ENCODE data around the gene FGD4.

FGD4 gene

DNA sequence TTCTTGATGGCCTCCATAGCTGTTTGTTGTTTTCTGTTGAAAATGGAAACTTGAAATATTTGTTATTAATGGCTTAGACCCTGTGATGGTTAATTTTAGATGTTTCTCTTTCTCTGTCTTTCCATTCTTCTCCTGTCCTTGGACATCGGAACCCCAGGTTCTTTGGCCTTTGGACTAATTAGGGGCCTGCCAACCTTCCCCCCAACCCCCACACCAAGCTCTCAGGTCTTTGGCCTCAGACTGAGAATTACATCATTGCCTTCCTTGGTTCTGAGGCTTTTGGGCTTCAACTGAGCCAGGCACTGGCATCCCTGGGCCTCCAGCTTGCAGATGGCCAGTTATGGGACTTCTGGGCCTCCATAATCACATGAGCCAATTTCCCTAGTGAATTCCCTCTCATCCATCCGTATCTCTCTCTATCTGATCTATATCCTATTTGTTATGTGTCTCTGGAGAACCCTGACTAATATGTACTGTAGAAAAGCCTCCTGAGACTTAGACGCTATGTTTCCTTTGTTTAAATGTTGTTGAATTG lies 71.6 kb downstream of the FGD4 start:
- H3K4me3 ChIP-seq (ENCODE audit: control insufficient read depth, low read depth, low read length), result no peak overlapping the region
- no peak for DNase-seq (ENCODE audit: low read depth)
- TF ChIP-seq, protein P1, sequence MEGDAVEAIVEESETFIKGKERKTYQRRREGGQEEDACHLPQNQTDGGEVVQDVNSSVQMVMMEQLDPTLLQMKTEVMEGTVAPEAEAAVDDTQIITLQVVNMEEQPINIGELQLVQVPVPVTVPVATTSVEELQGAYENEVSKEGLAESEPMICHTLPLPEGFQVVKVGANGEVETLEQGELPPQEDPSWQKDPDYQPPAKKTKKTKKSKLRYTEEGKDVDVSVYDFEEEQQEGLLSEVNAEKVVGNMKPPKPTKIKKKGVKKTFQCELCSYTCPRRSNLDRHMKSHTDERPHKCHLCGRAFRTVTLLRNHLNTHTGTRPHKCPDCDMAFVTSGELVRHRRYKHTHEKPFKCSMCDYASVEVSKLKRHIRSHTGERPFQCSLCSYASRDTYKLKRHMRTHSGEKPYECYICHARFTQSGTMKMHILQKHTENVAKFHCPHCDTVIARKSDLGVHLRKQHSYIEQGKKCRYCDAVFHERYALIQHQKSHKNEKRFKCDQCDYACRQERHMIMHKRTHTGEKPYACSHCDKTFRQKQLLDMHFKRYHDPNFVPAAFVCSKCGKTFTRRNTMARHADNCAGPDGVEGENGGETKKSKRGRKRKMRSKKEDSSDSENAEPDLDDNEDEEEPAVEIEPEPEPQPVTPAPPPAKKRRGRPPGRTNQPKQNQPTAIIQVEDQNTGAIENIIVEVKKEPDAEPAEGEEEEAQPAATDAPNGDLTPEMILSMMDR (conservative IDR thresholded peaks at IDR 0.05; ENCODE audit: control insufficient read depth, insufficient read depth, low read depth, low read length), result no peak

- peak; percentile 51 for DNase-seq (ENCODE audit: low read depth)
- H3K4me3 ChIP-seq (ENCODE audit: control insufficient read depth, low read depth, low read length), result no peak overlapping the region
- TF ChIP-seq, protein P1 (conservative IDR thresholded peaks at IDR 0.05; ENCODE audit: control insufficient read depth, insufficient read depth, low read depth, low read length), result no peak
Observed at GRCh38 chr12:32471591-32472001, 72.2 kb downstream of the FGD4 start.

- TF ChIP-seq, protein P1 (conservative IDR thresholded peaks at IDR 0.05; ENCODE audit: control insufficient read depth, insufficient read depth, low read depth, low read length), result no peak
- DNase-seq (ENCODE audit: low read depth), result no peak
- no peak overlapping the region for H3K4me3 ChIP-seq (ENCODE audit: control insufficient read depth, low read depth, low read length)
Observed at GRCh38 chr12:32475724-32476123, 76.4 kb downstream of the FGD4 start.

GRCh38 chr12:32476446-32476845 lies 77.1 kb downstream of the FGD4 start:
- TF ChIP-seq, protein P1 (conservative IDR thresholded peaks at IDR 0.05; ENCODE audit: control insufficient read depth, insufficient read depth, low read depth, low read length), result no peak
- no peak for DNase-seq (ENCODE audit: low read depth)
- H3K4me3 ChIP-seq (ENCODE audit: control insufficient read depth, low read depth, low read length), result no peak overlapping the region

DNA sequence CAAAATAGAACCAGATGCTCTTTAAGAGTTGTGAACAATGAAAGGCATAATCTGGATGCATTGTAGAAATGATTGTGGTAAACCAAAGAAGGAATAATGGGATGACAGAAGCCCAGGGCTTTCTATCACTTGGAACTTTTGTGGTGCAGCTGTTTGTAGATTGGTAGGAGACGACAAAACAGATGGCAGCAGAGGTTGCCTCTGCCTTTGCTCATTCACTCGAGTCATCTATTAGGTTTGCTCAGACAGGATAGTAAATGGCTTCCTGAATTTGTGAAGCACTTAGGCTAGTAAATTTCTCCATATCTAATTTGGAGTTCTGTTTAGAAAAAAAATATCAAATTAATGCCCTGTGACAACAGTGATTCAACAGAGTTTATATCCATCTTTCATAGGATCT lies 78.4 kb downstream of the FGD4 start:
- no peak overlapping the region for H3K4me3 ChIP-seq (ENCODE audit: control insufficient read depth, low read depth, low read length)
- DNase-seq (ENCODE audit: low read depth), result no peak
- TF ChIP-seq, protein P1 (conservative IDR thresholded peaks at IDR 0.05; ENCODE audit: control insufficient read depth, insufficient read depth, low read depth, low read length), result no peak

- no peak for DNase-seq (ENCODE audit: low read depth)
- H3K4me3 ChIP-seq (ENCODE audit: control insufficient read depth, low read depth, low read length), result no peak overlapping the region
- TF ChIP-seq, protein P1 (conservative IDR thresholded peaks at IDR 0.05; ENCODE audit: control insufficient read depth, insufficient read depth, low read depth, low read length), result no peak
Observed at GRCh38 chr12:32478166-32478565, 78.8 kb downstream of the FGD4 start.
